Measurements from ENCODE around the gene MAP2K2.
"Not testable (repeated sequence)": the region's sequence is repeated elsewhere in the genome, so short reads cannot be mapped to it uniquely, and the experiment has no call there.

MAP2K2 gene

GRCh38 chr19:4139614-4140236, 15.8 kb upstream of the MAP2K2 start:
- peak; percentile 58; the same call in 1 of the 2 replicates for TF ChIP-seq CTCF (conservative IDR thresholded peaks at IDR 0.05)
- no peak overlapping the region for H3K27ac ChIP-seq

DNA sequence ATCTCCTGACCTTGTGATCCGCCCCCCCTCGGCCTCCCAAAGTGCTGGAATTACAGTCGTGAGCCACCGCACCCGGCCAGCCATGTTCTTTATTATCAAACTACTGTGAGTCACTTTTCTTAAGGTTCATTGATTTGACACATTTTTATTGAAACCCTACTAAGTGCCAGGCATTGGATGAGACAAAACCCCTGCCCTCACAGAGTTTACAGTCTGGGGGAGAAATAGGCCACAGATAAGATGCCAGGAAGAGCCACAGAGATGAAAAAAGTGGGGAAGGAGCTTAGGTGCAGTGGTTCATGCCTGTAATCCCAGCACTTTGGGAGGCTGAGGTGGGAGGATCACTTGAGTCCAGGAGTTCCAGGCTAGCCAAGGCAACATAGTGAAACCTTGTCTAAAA, 14.5 kb upstream of the MAP2K2 start:
- no peak for TF ChIP-seq CTCF (conservative IDR thresholded peaks at IDR 0.05)
- H3K27ac ChIP-seq, result no peak overlapping the region

- H3K27ac ChIP-seq, result no peak overlapping the region
- no peak for TF ChIP-seq CTCF (conservative IDR thresholded peaks at IDR 0.05)
Measured at GRCh38 chr19:4136680-4137088, 12.8 kb upstream of the MAP2K2 start.

DNA sequence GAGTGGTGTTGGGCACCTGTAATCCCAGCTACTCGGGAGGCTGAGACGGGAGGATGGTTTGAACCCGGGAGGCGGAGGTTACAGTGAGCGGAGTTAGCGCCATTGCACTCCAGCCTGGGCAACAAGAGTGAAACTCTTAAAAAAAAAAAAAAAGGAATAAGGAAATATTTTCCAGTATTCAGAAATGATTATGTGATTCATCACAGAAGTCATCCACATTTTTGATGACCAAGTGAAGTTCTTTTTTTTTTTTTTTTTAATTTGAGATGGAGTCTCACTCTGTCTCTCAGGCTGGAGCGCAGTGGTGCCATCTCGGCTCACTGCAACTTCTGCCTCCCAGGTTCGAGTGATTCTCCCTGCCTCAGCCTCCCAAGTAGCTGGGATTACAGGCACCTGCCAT, 11.5 kb upstream of the MAP2K2 start:
- H3K27ac ChIP-seq, result not testable (repeated sequence)

DNA sequence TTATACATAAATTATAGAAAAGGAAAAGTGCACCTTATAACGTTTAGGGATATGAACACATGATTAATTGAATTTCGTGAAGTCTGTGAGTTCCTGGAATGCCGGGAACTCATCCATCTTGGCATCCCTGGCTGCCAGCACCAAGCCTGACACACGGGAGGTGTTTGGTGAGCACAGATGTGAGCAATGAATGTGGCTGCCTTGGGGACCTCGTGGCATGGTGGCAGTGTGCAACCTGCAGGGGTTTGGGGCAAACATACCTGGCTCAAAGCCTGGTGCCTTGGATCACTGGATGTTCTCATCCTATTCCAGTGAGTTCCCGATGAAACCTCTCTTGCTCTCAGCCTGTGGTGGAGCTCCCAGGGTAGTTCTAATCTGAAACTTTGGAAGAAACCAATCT, 10.4 kb upstream of the MAP2K2 start:
- no peak overlapping the region for H3K27ac ChIP-seq
- no peak for TF ChIP-seq CTCF (conservative IDR thresholded peaks at IDR 0.05)

GRCh38 chr19:4130744-4131438, 7.0 kb upstream of the MAP2K2 start:
- no peak overlapping the region for H3K27ac ChIP-seq
- TF ChIP-seq CTCF (conservative IDR thresholded peaks at IDR 0.05), result no peak

DNA sequence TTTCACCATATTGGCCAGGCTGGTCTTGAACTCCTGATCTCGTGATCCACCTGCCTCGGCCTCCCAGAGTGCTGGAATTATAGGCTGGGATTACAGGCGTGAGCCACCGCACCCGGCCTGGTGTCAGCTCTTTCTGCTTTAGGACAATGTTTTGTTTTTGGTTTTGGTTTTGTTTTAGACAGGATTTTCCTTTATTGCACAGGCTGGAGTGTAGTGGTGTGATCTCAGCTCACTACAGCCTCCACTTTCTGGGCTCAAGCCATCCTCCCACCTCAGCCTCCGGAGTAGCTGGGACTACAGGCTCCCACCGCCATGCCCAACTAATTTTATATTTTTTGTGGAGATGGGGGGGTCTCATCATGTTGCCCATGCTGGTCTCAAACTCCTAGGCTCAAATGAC, 5.1 kb upstream of the MAP2K2 start:
- not testable (repeated sequence) for H3K27ac ChIP-seq

DNA sequence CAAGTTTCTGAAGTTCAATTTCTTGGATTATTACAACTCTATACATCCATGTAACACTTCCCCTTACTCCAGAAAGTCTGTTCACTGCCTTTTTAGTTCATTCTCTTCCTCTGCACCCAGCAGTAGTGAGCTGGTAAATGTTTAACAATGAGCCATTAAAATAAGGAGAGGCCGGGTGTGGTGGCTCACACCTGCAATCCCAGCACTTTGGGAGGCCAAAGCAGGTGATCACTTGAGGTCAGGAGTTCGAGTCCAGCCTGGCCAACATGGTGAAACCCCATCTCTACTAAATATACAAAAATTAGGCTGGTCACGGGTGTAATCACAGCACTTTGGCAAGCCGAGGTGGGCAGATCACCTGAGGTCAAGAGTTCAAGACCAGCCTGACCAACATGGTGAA, 3.4 kb upstream of the MAP2K2 start:
- not testable (repeated sequence) for H3K27ac ChIP-seq

- peak overlapping the region; percentile 82 for H3K27ac ChIP-seq
- TF ChIP-seq CTCF (conservative IDR thresholded peaks at IDR 0.05), result no peak
Measured at GRCh38 chr19:4124638-4125037, 716 bp upstream of the MAP2K2 start.
